Muscle layer of duodenum (tissue), 2 donors: ENCODE results near the gene TRIM62.
A peak's percentile ranks its signal among the peaks of the same experiment; 100 is the strongest.

Experiments
- H3K27ac ChIP-seq: one replicate; pipeline ENCODE4 v1.7.0; 2013; ENCODE audit warnings: mild to moderate bottlenecking, low read length
- H3K27me3 ChIP-seq: one replicate; pipeline ENCODE4 v1.7.0; 2013; ENCODE audit warnings: low read depth, mild to moderate bottlenecking, control low read depth, low read length
- H3K36me3 ChIP-seq, 2 donors: one replicate each; pipeline ENCODE4 v1.7.0; 2013; ENCODE audit warnings: low read length in 2 of 2, control low read depth in 1 of 2, mild to moderate bottlenecking in 1 of 2; ENCODE audit not compliant: insufficient read depth in 2 of 2, control insufficient read depth in 1 of 2
- H3K4me1 ChIP-seq, 2 donors: one replicate each; pipeline ENCODE4 v1.7.0; 2013; ENCODE audit warnings: low read length in 2 of 2, mild to moderate bottlenecking in 2 of 2, control low read depth in 1 of 2, moderate library complexity in 1 of 2; ENCODE audit not compliant: insufficient read depth in 2 of 2, control insufficient read depth in 1 of 2
- H3K4me3 ChIP-seq, 2 donors: one replicate each; pipeline ENCODE4 v1.7.0; 2013; ENCODE audit warnings: low read length in 2 of 2, low read depth in 1 of 2, mild to moderate bottlenecking in 1 of 2
- H3K9me3 ChIP-seq, 2 donors: one replicate each; pipeline ENCODE4 v1.7.0; 2013; ENCODE audit warnings: low read length in 2 of 2, control low read depth in 1 of 2, mild to moderate bottlenecking in 1 of 2; ENCODE audit not compliant: control insufficient read depth in 1 of 2
- donor health status: healthy.

Gene TRIM62

GRCh38 chr1:33180226-33180910, 1.5 kb downstream of the TRIM62 start:
- no peaks in the 10 kb centered on the region for H3K27me3 ChIP-seq
- H3K27ac ChIP-seq, result no peak overlapping the region
- peaks cover 3 to 28% of the 10 kb centered on the region in 2 donors for H3K4me1 ChIP-seq
- H3K36me3 ChIP-seq, result peaks cover 0 to 6% of the 10 kb centered on the region in 2 donors
- peak overlapping the region; percentile 54 to 91 for H3K4me3 ChIP-seq
- H3K9me3 ChIP-seq, result no peaks in the 10 kb centered on the region

- Histone ChIP-seq H3K4me1 (peaks cover 3 to 28% of the 10 kb centered on the region in 2 donors), H3K27ac (no peak overlapping the region), H3K36me3 (peaks cover 0 to 8% of the 10 kb centered on the region in 2 donors), H3K9me3 (no peaks in the 10 kb centered on the region), H3K4me3 (no peak overlapping the region), H3K27me3 (no peaks in the 10 kb centered on the region)
These were observed 2.9 kb downstream of the TRIM62 start for GRCh38 chr1:33178836-33179439.

- H3K4me1 ChIP-seq, result peaks cover 3 to 28% of the 10 kb centered on the region in 2 donors
- H3K27me3 ChIP-seq, result no peaks in the 10 kb centered on the region
- H3K27ac ChIP-seq, result no peak overlapping the region
These were observed 3.8 kb downstream of the TRIM62 start for GRCh38 chr1:33177996-33178540.

GRCh38 chr1:33176887-33177286, 5.0 kb downstream of the TRIM62 start:
- Histone ChIP-seq H3K4me1 (peaks cover 0 to 17% of the 10 kb centered on the region in 2 donors), H3K27ac (no peak overlapping the region), H3K27me3 (no peaks in the 10 kb centered on the region), H3K36me3 (peaks cover 0 to 8% of the 10 kb centered on the region in 2 donors), H3K4me3 (no peak overlapping the region), H3K9me3 (no peaks in the 10 kb centered on the region)

More at GRCh38 chr1:33177996-33178540, 3.8 kb downstream of the TRIM62 start:
- H3K4me3 ChIP-seq, result no peak overlapping the region
- H3K9me3 ChIP-seq, result no peaks in the 10 kb centered on the region
- peaks cover 0 to 8% of the 10 kb centered on the region in 2 donors for H3K36me3 ChIP-seq

GRCh38 chr1:33176362-33176850, 5.4 kb downstream of the TRIM62 start:
- no peak overlapping the region for H3K27ac ChIP-seq
- no peak overlapping the region for H3K4me3 ChIP-seq
- H3K4me1 ChIP-seq, result peaks cover 0 to 16% of the 10 kb centered on the region in 2 donors
- H3K27me3 ChIP-seq, result no peaks in the 10 kb centered on the region
- H3K9me3 ChIP-seq, result no peaks in the 10 kb centered on the region
- peaks cover 0 to 8% of the 10 kb centered on the region in 2 donors for H3K36me3 ChIP-seq

GRCh38 chr1:33175865-33176264, 6.0 kb downstream of the TRIM62 start:
- H3K4me3 ChIP-seq, result no peak overlapping the region
- H3K4me1 ChIP-seq, result peaks cover 0 to 11% of the 10 kb centered on the region in 2 donors
- no peaks in the 10 kb centered on the region for H3K9me3 ChIP-seq
- H3K27ac ChIP-seq, result no peak overlapping the region
- H3K27me3 ChIP-seq, result no peaks in the 10 kb centered on the region
- peaks cover 0 to 8% of the 10 kb centered on the region in 2 donors for H3K36me3 ChIP-seq

- Histone ChIP-seq H3K36me3 (peaks cover 0 to 4% of the 10 kb centered on the region in 2 donors), H3K4me1 (peaks cover 0 to 4% of the 10 kb centered on the region in 2 donors), H3K27ac (no peak overlapping the region), H3K4me3 (no peak overlapping the region), H3K9me3 (no peaks in the 10 kb centered on the region), H3K27me3 (no peaks in the 10 kb centered on the region)
These were observed 8.8 kb downstream of the TRIM62 start for GRCh38 chr1:33173091-33173490.

- H3K36me3 ChIP-seq, result peaks cover 4 to 6% of the 10 kb centered on the region in 2 donors
- H3K4me1 ChIP-seq, result peaks cover 0 to 4% of the 10 kb centered on the region in 2 donors
- H3K27ac ChIP-seq, result no peak overlapping the region
- H3K4me3 ChIP-seq, result no peak overlapping the region
- H3K9me3 ChIP-seq, result no peaks in the 10 kb centered on the region
- no peaks in the 10 kb centered on the region for H3K27me3 ChIP-seq
These were observed 9.6 kb downstream of the TRIM62 start for GRCh38 chr1:33171977-33172813.

GRCh38 chr1:33170351-33171274, 11.2 kb downstream of the TRIM62 start:
- Histone ChIP-seq H3K9me3 (no peaks in the 10 kb centered on the region), H3K4me3 (no peak overlapping the region), H3K36me3 (peaks cover 4 to 6% of the 10 kb centered on the region in 2 donors), H3K4me1 (no peaks in the 10 kb centered on the region), H3K27me3 (no peaks in the 10 kb centered on the region), H3K27ac (no peak overlapping the region)

GRCh38 chr1:33169290-33170055, 12.4 kb downstream of the TRIM62 start:
- no peaks in the 10 kb centered on the region for H3K27me3 ChIP-seq
- peaks cover 0 to 6% of the 10 kb centered on the region in 2 donors for H3K36me3 ChIP-seq
- H3K27ac ChIP-seq, result no peak overlapping the region
- no peak overlapping the region for H3K4me3 ChIP-seq
- H3K9me3 ChIP-seq, result no peaks in the 10 kb centered on the region
- no peaks in the 10 kb centered on the region for H3K4me1 ChIP-seq
